Measurements from ENCODE around the gene TTC39A.

GRCh38 chr1:51330331-51331201 lies at the start of gene TTC39A:
- TF ChIP-seq CTCF (IDR thresholded peaks at IDR 0.05) (no peak), POLR2A (IDR thresholded peaks at IDR 0.05) (no peak)
